HepG2 (cell line): ENCODE results near the gene GRB10. TPM values are rescaled to one million over a fixed set of nuclear protein-coding genes. Genes with fewer than 3 reads are reported as not detected.
"Not testable (repeated sequence)": the region's sequence is repeated elsewhere in the genome, so short reads cannot be mapped to it uniquely, and the experiment has no call there.

Experiments used
- ATAC-seq: fragments of 200-7000 bp; cut with Tn5 transposase; 3 replicates; pipeline ENCODE4 v1.9.1; 2020; ENCODE audit warnings: mild to moderate bottlenecking, moderate library complexity
- BruUV-seq: library from RNA; stranded (reverse); fragments of 400-500 nt; replicated peaks from 2 replicates; lab custom pipeline; 2021; lab: Mats Ljungman, UMichigan
- CTCF ChIA-PET: fragments of 300-600 bp; formaldehyde crosslinking; extraction: SDS; loops from one replicate; lab custom pipeline; 2021; ENCODE audit warnings: low total read pairs, inconsistent platforms, low intra/inter-chr PET ratio; lab: Yijun Ruan, JAX
- POLR2A ChIA-PET: fragments of 350-600 bp; sonication (Branson Sonifier 250); formaldehyde crosslinking; loops from one replicate; lab custom pipeline; 2020; ENCODE audit warnings: antibody characterized with exemption, inconsistent platforms; lab: Yijun Ruan, JAX
- DNase-seq: peaks from one replicate; pipeline ENCODE4 v3.0.0-alpha.2; 2015; ENCODE audit warnings: low spot score
- FAIRE-seq: peaks from 3 replicates; lab custom pipeline; 2011; peaks lifted over from hg19 to GRCh38; lab: Jason Lieb, UNC
- H2AFZ ChIP-seq: one replicate; pipeline ENCODE4 v1.6.1; 2011; ENCODE audit warnings: low read length, inconsistent platforms
- H3K27ac ChIP-seq: fragments of 300-600 bp; 3 replicates; pipeline ENCODE4 v1.8.0; 2011; ENCODE audit warnings: mixed run types, mild to moderate bottlenecking, mixed read lengths, low read length, inconsistent platforms; ENCODE audit not compliant: insufficient read depth; ENCODE audit errors: extremely low read length
- H3K27me3 ChIP-seq, 2 experiments: fragments of 200-600 bp in 1 of 2; 2 replicates in 1 of 2; 3 replicates in 1 of 2; pipeline versions ENCODE4 v1.6.0 to v1.8.0; 2011; ENCODE audit warnings: low read length in 2 of 2, mild to moderate bottlenecking in 2 of 2, moderate library complexity in 2 of 2, inconsistent platforms in 1 of 2; ENCODE audit not compliant: insufficient read depth in 2 of 2, control insufficient read depth in 1 of 2
- H3K36me3 ChIP-seq, 2 experiments: fragments of 200-600 bp in 1 of 2; replicated peaks in 1 of 2; 2 replicates in 1 of 2; 3 replicates in 1 of 2; pipeline versions ENCODE4 v1.5.1 to v1.8.0; 2011; ENCODE audit warnings: low read length in 2 of 2, inconsistent platforms in 1 of 2; ENCODE audit not compliant: insufficient read depth in 2 of 2, control insufficient read depth in 1 of 2
- H3K4me1 ChIP-seq: 2 replicates; pipeline ENCODE4 v1.5.1; 2012; ENCODE audit warnings: low read length, inconsistent platforms; ENCODE audit not compliant: insufficient read depth
- H3K4me2 ChIP-seq: 2 replicates; pipeline ENCODE4 v1.6.0; 2011; ENCODE audit warnings: low read depth, low read length, inconsistent platforms
- H3K4me3 ChIP-seq, 3 experiments: fragments of 200-600 bp in 1 of 3; sonication (generic), shearing (Covaris generic) in 1 of 3; replicated peaks in 1 of 3; 2 replicates each; pipeline ENCODE4 v1.5.1; 2011 to 2016; ENCODE audit warnings: low read length in 3 of 3, inconsistent platforms in 2 of 3, low read depth in 2 of 3, mild to moderate bottlenecking in 2 of 3, control low read depth in 1 of 3, mixed read lengths in 1 of 3; ENCODE audit not compliant: insufficient read depth in 1 of 3
- H3K79me2 ChIP-seq: one replicate; pipeline ENCODE4 v1.6.1; 2011; ENCODE audit warnings: low read length, inconsistent platforms; ENCODE audit not compliant: insufficient read depth
- H3K9ac ChIP-seq: 2 replicates; pipeline ENCODE4 v1.6.0; 2011; ENCODE audit warnings: mild to moderate bottlenecking, low read depth, low read length, inconsistent platforms; ENCODE audit not compliant: insufficient read depth
- H3K9me3 ChIP-seq: 2 replicates; pipeline ENCODE4 v1.5.1; 2012; ENCODE audit warnings: mild to moderate bottlenecking, low read length
- H4K20me1 ChIP-seq: 2 replicates; pipeline ENCODE4 v1.6.0; 2011; ENCODE audit warnings: inconsistent platforms, mild to moderate bottlenecking, low read length, moderate library complexity; ENCODE audit not compliant: insufficient read depth
- CEBPB ChIP-seq: IDR thresholded peaks from 2 replicates; pipeline ENCODE4 v1.6.1; 2011; ENCODE audit warnings: low read depth, low read length, improper control_type of control experiment, borderline replicate concordance
- SP140L ChIP-seq: sonication (generic); formaldehyde crosslinking; IDR thresholded peaks from 2 replicates; pipeline ENCODE4 v1.4.0; 2020; ENCODE audit warnings: missing genetic modification reagents, borderline replicate concordance
- WGBS: methylation state at CpG from one replicate; pipeline ENCODE4 v1.1.6; 2017; ENCODE audit warnings: low lambda C conversion rate; 5-methylcytosine and 5-hydroxymethylcytosine counted together
- in situ Hi-C: cut with HindIII; loops from 2 replicates; pipeline ENCODE4 v1.10.0; 2017; ENCODE audit warnings: low pct_unique_long_range_greater_than_20kb; ENCODE audit not compliant: extremely low pct_ligation_motif_present
- intact Hi-C: fragments of 100-400 bp; cut with micrococcal nuclease; formaldehyde crosslinking; loops from one replicate; pipeline ENCODE4 v1.10.0; 2022; ENCODE audit not compliant: unreplicated experiment
- polyA plus RNA-seq, 8 experiments: library from polyadenylated mRNA; depleted of rRNA in 3 of 8; stranded (reverse) in 7 of 8; unstranded in 1 of 8; fragments of >200 nt; fragmentation: Illumina TruSeq in 4 of 8; extraction: Trizol in 4 of 8; gene quantifications; 2 replicates each; pipeline versions ENCODE4 v1.2.1 to v1.2.3, GENCODE V29; 2011 to 2016; ENCODE audit warnings: low read depth in 4 of 8, missing spikeins in 1 of 8, mixed read lengths in 1 of 8; ENCODE audit not compliant: insufficient read depth in 1 of 8
- total RNA-seq, 5 experiments: library from RNA; depleted of rRNA; stranded (reverse); fragments of >200 nt; fragmentation: Illumina TruSeq; extraction: Trizol; gene quantifications; 2 replicates each; pipeline ENCODE4 v1.2.3, GENCODE V29; 2016; ENCODE audit warnings: low read depth in 1 of 5
- TF ChIP-seq, protein P1 (sequence below): sonication (generic); formaldehyde crosslinking; IDR thresholded peaks from 2 replicates; pipeline ENCODE4 v1.5.0; 2020; ENCODE audit warnings: mild to moderate bottlenecking, missing genetic modification reagents

GRB10 gene
- total and polyA plus RNA-seq, 2 of the 13 experiments (the other 11 are each of a cell fraction or from before 2014, with no cell fraction given), result 4.0 to 6.8 TPM

DNA sequence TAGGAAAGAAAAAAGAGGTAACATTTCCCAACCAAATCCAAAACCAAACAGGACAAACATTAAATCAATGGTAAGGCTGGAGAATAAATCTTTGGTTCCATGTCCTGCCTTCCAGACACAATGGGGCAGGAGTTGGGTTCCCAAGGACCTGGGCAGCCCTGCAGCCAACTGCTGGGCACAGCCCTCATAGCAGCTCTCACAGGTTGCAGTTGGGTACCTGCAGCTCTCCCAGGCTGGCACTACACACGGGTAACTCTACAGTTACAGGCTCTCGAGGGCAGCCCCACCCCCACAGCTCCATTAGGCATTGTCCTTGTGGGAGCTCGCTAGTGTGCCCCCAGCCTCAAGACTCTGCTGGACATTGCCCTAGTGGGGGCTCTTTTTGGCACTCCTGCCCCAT is 7.5 kb downstream of the GRB10 start (continued):
- TF ChIP-seq CEBPB, result no peak
- TF ChIP-seq, all 625 proteins: peak for 0

DNA sequence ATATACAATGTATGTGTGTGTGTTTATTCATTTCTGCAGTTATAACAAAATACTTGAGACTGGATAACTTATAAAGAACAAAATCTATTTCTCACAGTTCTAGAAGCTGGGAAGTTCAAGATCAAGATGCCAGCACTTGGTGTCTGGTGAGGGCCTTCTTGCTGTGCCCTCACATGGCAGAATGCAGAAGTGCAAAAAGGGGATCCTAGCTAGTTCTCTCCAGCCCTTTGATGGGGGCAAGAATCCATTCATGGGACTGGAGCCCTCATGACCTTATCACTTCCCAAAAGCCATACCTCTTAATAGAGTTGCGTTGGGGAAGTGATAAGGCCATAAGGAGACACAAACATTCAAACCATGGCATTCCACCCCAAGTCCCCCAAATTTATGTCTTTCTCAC is 8.4 kb downstream of the GRB10 start:
- DNase-seq, result no peak
- no peak overlapping the region for H3K4me2 ChIP-seq
- in situ Hi-C loops, result no loop called here
- no peak for FAIRE-seq
- H3K36me3 ChIP-seq, result no peaks in the 10 kb centered on the region
- intact Hi-C loops, result no loop called here
- no peak overlapping the region for H2AFZ ChIP-seq
- ChIA-PET POLR2A (no interaction called here), CTCF (no interaction called here)
- H3K4me1 ChIP-seq, result peaks cover 32% of the 10 kb centered on the region
- no peak overlapping the region for H3K9ac ChIP-seq
- H3K79me2 ChIP-seq, result peaks cover 1% of the 10 kb centered on the region
- no peak for TF ChIP-seq SP140L (CRISPR knock-in tag)
- TF ChIP-seq, protein P1, sequence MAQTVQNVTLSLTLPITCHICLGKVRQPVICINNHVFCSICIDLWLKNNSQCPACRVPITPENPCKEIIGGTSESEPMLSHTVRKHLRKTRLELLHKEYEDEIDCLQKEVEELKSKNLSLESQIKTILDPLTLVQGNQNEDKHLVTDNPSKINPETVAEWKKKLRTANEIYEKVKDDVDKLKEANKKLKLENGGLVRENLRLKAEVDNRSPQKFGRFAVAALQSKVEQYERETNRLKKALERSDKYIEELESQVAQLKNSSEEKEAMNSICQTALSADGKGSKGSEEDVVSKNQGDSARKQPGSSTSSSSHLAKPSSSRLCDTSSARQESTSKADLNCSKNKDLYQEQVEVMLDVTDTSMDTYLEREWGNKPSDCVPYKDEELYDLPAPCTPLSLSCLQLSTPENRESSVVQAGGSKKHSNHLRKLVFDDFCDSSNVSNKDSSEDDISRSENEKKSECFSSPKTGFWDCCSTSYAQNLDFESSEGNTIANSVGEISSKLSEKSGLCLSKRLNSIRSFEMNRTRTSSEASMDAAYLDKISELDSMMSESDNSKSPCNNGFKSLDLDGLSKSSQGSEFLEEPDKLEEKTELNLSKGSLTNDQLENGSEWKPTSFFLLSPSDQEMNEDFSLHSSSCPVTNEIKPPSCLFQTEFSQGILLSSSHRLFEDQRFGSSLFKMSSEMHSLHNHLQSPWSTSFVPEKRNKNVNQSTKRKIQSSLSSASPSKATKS (CRISPR knock-in tag), result no peak
- no peaks in the 10 kb centered on the region for H3K27me3 ChIP-seq
- H3K9me3 ChIP-seq, result no peaks in the 10 kb centered on the region
- 83% methylated on average over 1 of the region's 1 CpG for WGBS
- no peak for ATAC-seq
- no peak overlapping the region for H3K4me3 ChIP-seq
- H3K27ac ChIP-seq, result no peak overlapping the region
- BruUV-seq, result no TSS peak
- H4K20me1 ChIP-seq, result 0 out of 2 replicates have a peak, but pooled peaks cover 3% of the 10 kb centered on the region

DNA sequence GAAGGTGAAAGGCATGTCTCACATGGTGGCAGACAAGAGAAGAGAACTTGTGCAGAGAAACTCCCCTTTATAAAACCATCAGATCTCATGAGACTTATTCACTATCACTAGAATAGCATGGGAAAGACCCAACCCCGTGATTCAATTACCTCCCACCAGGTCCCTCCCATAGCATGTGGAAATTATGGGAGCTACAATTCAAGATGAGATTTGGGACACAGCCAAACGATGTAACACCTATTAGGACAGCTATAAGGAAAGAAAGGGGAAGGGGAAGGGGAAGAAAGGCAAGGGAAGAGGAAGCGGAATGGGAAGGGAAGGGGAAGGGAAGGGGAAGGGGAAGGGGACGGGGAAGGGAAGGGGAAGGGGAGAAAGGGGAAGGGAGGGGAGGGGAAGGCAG is 9.6 kb downstream of the GRB10 start:
- intact Hi-C loops, result not testable (repeated sequence)

More for the DNA sequence above, 9.6 kb downstream of the GRB10 start:
- H3K79me2 ChIP-seq, H3K27me3 ChIP-seq, CTCF ChIA-PET, ATAC-seq, H2AFZ ChIP-seq, H3K36me3 ChIP-seq, H3K9ac ChIP-seq, DNase-seq, FAIRE-seq, H3K4me2 ChIP-seq, BruUV-seq, H3K27ac ChIP-seq, H3K9me3 ChIP-seq, in situ Hi-C loops, H3K4me3 ChIP-seq, H4K20me1 ChIP-seq, POLR2A ChIA-PET: not testable (repeated sequence)
- WGBS, result 61% methylated on average over 4 of the region's 4 CpGs
- peaks cover 21% of the 10 kb centered on the region for H3K4me1 ChIP-seq
